Gastroesophageal sphincter (tissue), 4 donors: ENCODE measurements around the gene XBP1. TPM values are rescaled to one million over a fixed set of nuclear protein-coding genes. Genes with fewer than 3 reads are reported as not detected.

Source experiments
- ATAC-seq: fragments of 150-250 bp; one replicate; pipeline ENCODE4 v1.9.1; 2016; ENCODE audit warnings: mild to moderate bottlenecking, moderate library complexity
- H3K27ac ChIP-seq, 4 donors: fragments of 200-600 bp; sonication (generic) in 3 of 4; 1 replicate in 3 of 4; 2 replicates in 1 of 4; pipeline ENCODE4 v1.5.1; 2016 to 2019
- H3K27me3 ChIP-seq: fragments of 200-600 bp; sonication (generic); one replicate; pipeline ENCODE4 v1.5.1; 2019
- H3K36me3 ChIP-seq, 2 donors: fragments of 200-600 bp; sonication (generic); one replicate each; pipeline ENCODE4 v1.5.1; 2019; ENCODE audit warnings: control low read depth in 1 of 2
- H3K4me1 ChIP-seq, 3 donors: fragments of 200-600 bp; sonication (generic); 1 replicate in 2 of 3; 2 replicates in 1 of 3; pipeline ENCODE4 v1.5.1; 2016 to 2019; ENCODE audit warnings: control low read depth in 2 of 3
- H3K4me3 ChIP-seq, 2 donors: fragments of 200-600 bp; sonication (generic); one replicate each; pipeline ENCODE4 v1.5.1; 2019; ENCODE audit warnings: mild to moderate bottlenecking in 1 of 2, moderate library complexity in 1 of 2
- H3K9me3 ChIP-seq, 3 donors: fragments of 200-600 bp; sonication (generic); one replicate each; pipeline ENCODE4 v1.5.1; 2017 to 2019; ENCODE audit warnings: control low read depth in 2 of 3
- EP300 ChIP-seq: sonication (generic); formaldehyde crosslinking; IDR thresholded peaks from one replicate; pipeline ENCODE4 v1.6.1; 2017; ENCODE audit warnings: antibody characterized with exemption, mild to moderate bottlenecking
- POLR2A ChIP-seq, 2 donors: fragments of 450-650 bp; IDR thresholded peaks; one replicate each; pipeline ENCODE4 v1.6.1; 2017; ENCODE audit warnings: antibody characterized with exemption in 2 of 2, mild to moderate bottlenecking in 2 of 2, moderate library complexity in 1 of 2
- POLR2AphosphoS5 ChIP-seq: sonication (generic); formaldehyde crosslinking; IDR thresholded peaks from one replicate; pipeline ENCODE4 v1.6.1; 2017; ENCODE audit warnings: antibody characterized with exemption
- WGBS, 2 donors: methylation state at CpG; one replicate each; pipeline ENCODE4 v1.1.5; 2018; ENCODE audit warnings: low coverage in 1 of 2; 5-methylcytosine and 5-hydroxymethylcytosine counted together
- total RNA-seq, 4 donors: library from RNA; depleted of rRNA; stranded (reverse); fragments of >200 nt; gene quantifications; one replicate each; pipeline ENCODE4 v1.1.0, GENCODE V29; 2016
- TF ChIP-seq, protein P1 (sequence below), 4 experiments: fragments of 200-600 bp in 2 of 4; fragments of 450-650 bp in 2 of 4; sonication (generic) in 1 of 4; IDR thresholded peaks; one replicate each; pipeline ENCODE4 v1.5.1; 2017 to 2019; ENCODE audit warnings: antibody characterized with exemption in 4 of 4, mild to moderate bottlenecking in 2 of 4, moderate library complexity in 2 of 4

The XBP1 gene
- total RNA-seq, 4 donors from 2014 or later: 55.9 to 129 (median 92.3) TPM

DNA sequence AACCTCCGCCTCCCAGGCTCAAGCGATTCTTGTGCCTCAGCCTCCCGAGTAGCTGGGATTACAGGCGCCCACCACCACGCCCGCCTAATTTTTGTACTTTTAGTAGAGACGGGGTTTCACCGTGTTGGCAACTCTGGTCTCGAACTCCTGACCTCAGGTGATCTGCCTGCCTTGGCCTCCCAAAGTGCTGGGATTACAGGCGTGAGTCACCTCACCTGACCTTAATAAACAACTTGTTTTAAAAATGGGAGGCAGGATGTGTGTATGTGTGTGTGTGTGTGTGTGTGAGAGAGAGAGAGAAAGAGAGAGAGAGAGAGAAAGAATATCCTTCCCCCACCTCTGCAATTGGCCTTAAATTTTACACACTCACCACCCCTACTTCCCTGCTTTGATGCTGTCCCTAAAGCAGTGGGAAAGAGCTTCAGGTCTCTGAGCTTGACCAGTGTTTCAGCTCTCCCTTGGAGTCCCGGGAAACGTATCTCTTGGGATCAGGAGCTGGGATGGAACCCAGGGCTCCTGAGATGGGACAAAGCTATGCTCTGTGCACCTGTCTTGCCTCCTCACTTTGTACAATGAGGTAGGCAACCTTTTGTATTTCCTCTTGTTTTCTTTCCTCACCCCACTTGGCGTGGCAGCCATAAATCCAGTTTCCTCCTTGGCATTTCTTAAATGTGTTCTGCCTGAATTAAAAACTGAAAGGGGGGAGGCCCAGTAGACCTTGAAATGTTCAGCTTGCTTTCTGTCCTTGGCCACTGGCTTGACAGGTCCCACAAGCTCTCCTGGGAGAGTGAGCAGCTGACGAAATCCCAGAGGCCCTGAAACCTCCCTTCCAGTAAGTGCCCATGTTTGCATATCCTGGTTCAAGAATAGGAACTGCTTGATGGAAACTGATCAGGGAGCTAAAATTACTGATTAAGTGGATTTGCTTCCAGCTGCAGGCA lies 17.8 kb upstream of the XBP1 start:
- Histone ChIP-seq H3K27me3 (no peaks in the 10 kb centered on the region), H3K36me3 (no peaks in the 10 kb centered on the region), H3K4me3 (no peak overlapping the region), H3K27ac (peak overlapping the region in 2 of 4 donors; percentile 35 to 45), H3K9me3 (no peaks in the 10 kb centered on the region), H3K4me1 (peaks cover 0 to 28% (median 4%) of the 10 kb centered on the region in 3 donors)
- no peak for ATAC-seq
- WGBS, 2 donors: 82 to 90% methylated on average over 9 to 12 of the region's 14 CpGs
- TF ChIP-seq, protein P1, sequence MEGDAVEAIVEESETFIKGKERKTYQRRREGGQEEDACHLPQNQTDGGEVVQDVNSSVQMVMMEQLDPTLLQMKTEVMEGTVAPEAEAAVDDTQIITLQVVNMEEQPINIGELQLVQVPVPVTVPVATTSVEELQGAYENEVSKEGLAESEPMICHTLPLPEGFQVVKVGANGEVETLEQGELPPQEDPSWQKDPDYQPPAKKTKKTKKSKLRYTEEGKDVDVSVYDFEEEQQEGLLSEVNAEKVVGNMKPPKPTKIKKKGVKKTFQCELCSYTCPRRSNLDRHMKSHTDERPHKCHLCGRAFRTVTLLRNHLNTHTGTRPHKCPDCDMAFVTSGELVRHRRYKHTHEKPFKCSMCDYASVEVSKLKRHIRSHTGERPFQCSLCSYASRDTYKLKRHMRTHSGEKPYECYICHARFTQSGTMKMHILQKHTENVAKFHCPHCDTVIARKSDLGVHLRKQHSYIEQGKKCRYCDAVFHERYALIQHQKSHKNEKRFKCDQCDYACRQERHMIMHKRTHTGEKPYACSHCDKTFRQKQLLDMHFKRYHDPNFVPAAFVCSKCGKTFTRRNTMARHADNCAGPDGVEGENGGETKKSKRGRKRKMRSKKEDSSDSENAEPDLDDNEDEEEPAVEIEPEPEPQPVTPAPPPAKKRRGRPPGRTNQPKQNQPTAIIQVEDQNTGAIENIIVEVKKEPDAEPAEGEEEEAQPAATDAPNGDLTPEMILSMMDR (IDR thresholded peaks at IDR 0.05): no peak
- no peak for TF ChIP-seq EP300
- peak; percentile 21 for TF ChIP-seq POLR2AphosphoS5
- no peak for TF ChIP-seq POLR2A (IDR thresholded peaks at IDR 0.05)

GRCh38 chr22:28817064-28817463 lies 16.7 kb upstream of the XBP1 start:
- H3K4me3 ChIP-seq: no peak overlapping the region
- H3K27ac ChIP-seq: no peak overlapping the region
- peaks cover 0 to 33% (median 4%) of the 10 kb centered on the region in 3 donors for H3K4me1 ChIP-seq
- no peaks in the 10 kb centered on the region for H3K27me3 ChIP-seq
- no peaks in the 10 kb centered on the region for H3K36me3 ChIP-seq
- no peak for ATAC-seq
- WGBS, 2 donors: 94% methylated on average over 2 of the region's 2 CpGs; no CpG with 5 or more reads in 1 of the 2 donors
- TF ChIP-seq POLR2AphosphoS5 (no peak), EP300 (no peak)
- H3K9me3 ChIP-seq: no peaks in the 10 kb centered on the region

GRCh38 chr22:28815729-28816128 lies 15.4 kb upstream of the XBP1 start:
- Histone ChIP-seq H3K9me3 (no peaks in the 10 kb centered on the region), H3K4me3 (no peak overlapping the region), H3K4me1 (peaks cover 0 to 42% (median 4%) of the 10 kb centered on the region in 3 donors), H3K36me3 (no peaks in the 10 kb centered on the region), H3K27me3 (no peaks in the 10 kb centered on the region), H3K27ac (no peak overlapping the region)
- 77 to 96% methylated on average over 5 to 6 of the region's 6 CpGs for WGBS, 2 donors
- TF ChIP-seq, protein P1 (IDR thresholded peaks at IDR 0.05): no peak
- TF ChIP-seq POLR2AphosphoS5 (no peak), POLR2A (IDR thresholded peaks at IDR 0.05) (no peak), EP300 (no peak)
- no peak for ATAC-seq

- 65 to 70% methylated on average over 4 to 6 of the region's 6 CpGs for WGBS, 2 donors
- TF ChIP-seq, protein P1 (IDR thresholded peaks at IDR 0.05): no peak
- no peak for TF ChIP-seq EP300
- TF ChIP-seq POLR2AphosphoS5: no peak
- no peak for TF ChIP-seq POLR2A (IDR thresholded peaks at IDR 0.05)
- H3K36me3 ChIP-seq: no peaks in the 10 kb centered on the region
- no peak overlapping the region for H3K27ac ChIP-seq
- ATAC-seq: no peak
- no peaks in the 10 kb centered on the region for H3K27me3 ChIP-seq
- peaks cover 0 to 42% (median 4%) of the 10 kb centered on the region in 3 donors for H3K4me1 ChIP-seq
- H3K4me3 ChIP-seq: no peak overlapping the region
- H3K9me3 ChIP-seq: no peaks in the 10 kb centered on the region
Measured at GRCh38 chr22:28815111-28815510, 14.7 kb upstream of the XBP1 start.

GRCh38 chr22:28813772-28814518 lies 13.6 kb upstream of the XBP1 start:
- peaks cover 0 to 37% (median 0%) of the 10 kb centered on the region in 3 donors for H3K4me1 ChIP-seq
- H3K27ac ChIP-seq: peak overlapping the region in 1 of 4 donors; percentile 39
- TF ChIP-seq EP300: no peak
- TF ChIP-seq, protein P1 (IDR thresholded peaks at IDR 0.05): no peak
- WGBS, 2 donors: 80 to 94% methylated on average over 2 of the region's 2 CpGs
- H3K4me3 ChIP-seq: no peak overlapping the region
- no peaks in the 10 kb centered on the region for H3K27me3 ChIP-seq
- no peaks in the 10 kb centered on the region for H3K9me3 ChIP-seq
- ATAC-seq: peak; percentile 74
- H3K36me3 ChIP-seq: peaks cover 0 to 2% of the 10 kb centered on the region in 2 donors
